Measurements from ENCODE around the gene SEMA4G. TPM values are rescaled to one million over a fixed set of nuclear protein-coding genes. Genes with fewer than 3 reads are reported as not detected.

Gene SEMA4G
- polyA plus RNA-seq, 1 donor from 2014 or later = not detected

DNA sequence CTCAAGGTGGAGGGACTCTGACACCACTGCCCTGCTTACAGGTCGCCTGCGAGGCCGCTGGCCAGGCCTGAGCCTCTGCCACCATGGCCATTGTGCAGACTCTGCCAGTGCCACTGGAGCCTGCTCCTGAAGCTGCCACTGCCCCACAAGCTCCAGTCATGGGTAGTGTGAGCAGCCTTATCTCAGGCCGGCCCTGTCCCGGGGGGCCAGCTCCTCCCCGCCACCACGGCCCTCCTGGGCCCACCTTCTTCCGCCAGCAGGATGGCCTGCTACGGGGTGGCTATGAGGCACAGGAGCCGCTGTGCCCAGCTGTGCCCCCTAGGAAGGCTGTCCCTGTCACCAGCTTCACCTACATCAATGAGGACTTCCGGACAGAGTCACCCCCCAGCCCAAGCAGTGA lies 33.2 kb downstream of the SEMA4G start:
- no peak overlapping the region for H3K27ac Mint-ChIP-seq
- no peaks in the 10 kb centered on the region for H3K36me3 Mint-ChIP-seq
- H3K4me3 Mint-ChIP-seq = peak overlapping the region in 1 of 4 donors; percentile 28
- H3K9me3 Mint-ChIP-seq = no peaks in the 10 kb centered on the region
- no peaks in the 10 kb centered on the region for H3K27me3 Mint-ChIP-seq
- peaks cover 9 to 10% (median 9%) of the 10 kb centered on the region in 3 donors for H3K4me1 Mint-ChIP-seq

DNA sequence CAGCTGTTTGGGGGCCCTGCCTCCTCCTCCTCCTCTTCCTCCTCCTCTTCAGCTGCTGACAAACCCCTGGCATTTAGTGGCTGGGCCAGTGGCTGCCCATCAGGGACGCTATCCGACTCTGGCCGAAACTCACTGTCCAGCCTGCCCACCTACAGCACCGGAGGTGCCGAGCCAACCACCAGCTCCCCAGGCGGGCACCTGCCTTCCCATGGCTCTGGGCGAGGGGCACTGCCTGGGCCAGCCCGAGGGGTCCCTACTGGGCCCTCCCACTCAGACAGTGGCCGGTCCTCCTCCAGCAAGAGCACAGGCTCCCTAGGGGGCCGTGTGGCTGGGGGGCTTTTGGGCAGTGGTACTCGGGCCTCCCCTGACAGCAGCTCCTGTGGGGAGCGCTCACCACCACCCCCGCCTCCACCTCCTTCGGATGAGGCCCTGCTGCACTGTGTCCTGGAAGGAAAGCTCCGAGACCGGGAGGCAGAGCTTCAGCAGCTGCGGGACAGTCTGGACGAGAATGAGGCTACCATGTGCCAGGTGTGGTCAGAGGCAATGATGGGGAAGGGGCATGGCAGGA lies 34.4 kb downstream of the SEMA4G start:
- Mint-ChIP-seq H3K36me3 (no peaks in the 10 kb centered on the region), H3K4me1 (peaks cover 6% of the 10 kb centered on the region in 3 donors), H3K27me3 (no peaks in the 10 kb centered on the region), H3K9me3 (no peaks in the 10 kb centered on the region), H3K4me3 (no peak overlapping the region), H3K27ac (no peak overlapping the region)

DNA sequence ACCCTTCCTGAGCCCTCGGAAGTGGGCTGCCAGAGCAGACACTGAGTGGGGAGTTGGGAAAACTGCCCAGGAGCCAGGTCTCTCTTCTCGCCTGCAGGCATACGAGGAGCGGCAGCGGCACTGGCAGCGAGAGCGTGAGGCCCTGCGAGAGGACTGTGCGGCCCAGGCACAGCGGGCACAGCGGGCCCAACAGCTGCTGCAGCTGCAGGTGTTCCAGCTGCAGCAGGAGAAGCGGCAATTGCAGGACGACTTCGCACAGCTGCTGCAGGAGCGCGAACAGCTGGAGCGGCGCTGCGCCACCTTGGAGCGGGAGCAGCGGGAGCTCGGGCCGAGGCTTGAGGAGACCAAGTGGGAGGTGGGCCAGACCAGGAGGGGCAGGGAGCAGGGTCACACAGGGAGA lies 36.1 kb downstream of the SEMA4G start:
- H3K27ac Mint-ChIP-seq = no peak overlapping the region
- no peaks in the 10 kb centered on the region for H3K9me3 Mint-ChIP-seq
- H3K27me3 Mint-ChIP-seq = no peaks in the 10 kb centered on the region
- H3K4me1 Mint-ChIP-seq = peaks cover 3 to 5% (median 4%) of the 10 kb centered on the region in 3 donors
- no peaks in the 10 kb centered on the region for H3K36me3 Mint-ChIP-seq
- H3K4me3 Mint-ChIP-seq = no peak overlapping the region

DNA sequence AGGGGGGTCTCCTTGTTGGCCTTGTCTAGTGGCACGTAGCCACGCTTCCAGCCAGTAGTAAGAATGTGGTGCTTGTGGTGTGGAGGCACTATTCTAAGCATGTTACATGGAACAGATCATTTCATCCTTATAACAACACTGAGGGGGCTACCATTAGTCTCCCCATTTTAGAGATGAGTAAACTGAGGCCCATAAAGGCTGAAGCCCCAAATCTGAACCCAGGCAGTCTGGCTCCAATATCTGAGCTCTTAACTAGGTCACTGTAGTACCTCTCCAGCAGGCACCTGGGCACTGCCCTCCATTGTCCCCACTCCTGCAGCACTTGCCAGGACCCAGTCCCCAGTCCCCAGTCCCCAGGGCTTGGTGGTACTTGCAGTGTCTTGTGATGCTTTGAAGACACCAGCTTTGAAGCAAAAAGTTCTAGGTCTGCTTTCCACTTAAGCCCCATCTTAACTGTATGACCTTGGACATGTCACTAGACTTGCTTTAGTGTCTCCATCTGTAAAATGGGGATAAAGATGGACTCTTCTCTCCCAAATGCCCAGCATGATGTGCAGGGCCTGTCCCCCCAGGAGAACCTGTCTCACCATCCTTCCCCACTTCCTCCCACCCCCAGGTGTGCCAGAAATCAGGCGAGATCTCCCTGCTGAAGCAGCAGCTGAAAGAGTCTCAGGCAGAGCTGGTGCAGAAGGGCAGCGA lies 36.7 kb downstream of the SEMA4G start:
- H3K4me1 Mint-ChIP-seq = peaks cover under 1 to 3% (median 3%) of the 10 kb centered on the region in 3 donors
- no peak overlapping the region for H3K27ac Mint-ChIP-seq
- H3K9me3 Mint-ChIP-seq = no peaks in the 10 kb centered on the region

DNA sequence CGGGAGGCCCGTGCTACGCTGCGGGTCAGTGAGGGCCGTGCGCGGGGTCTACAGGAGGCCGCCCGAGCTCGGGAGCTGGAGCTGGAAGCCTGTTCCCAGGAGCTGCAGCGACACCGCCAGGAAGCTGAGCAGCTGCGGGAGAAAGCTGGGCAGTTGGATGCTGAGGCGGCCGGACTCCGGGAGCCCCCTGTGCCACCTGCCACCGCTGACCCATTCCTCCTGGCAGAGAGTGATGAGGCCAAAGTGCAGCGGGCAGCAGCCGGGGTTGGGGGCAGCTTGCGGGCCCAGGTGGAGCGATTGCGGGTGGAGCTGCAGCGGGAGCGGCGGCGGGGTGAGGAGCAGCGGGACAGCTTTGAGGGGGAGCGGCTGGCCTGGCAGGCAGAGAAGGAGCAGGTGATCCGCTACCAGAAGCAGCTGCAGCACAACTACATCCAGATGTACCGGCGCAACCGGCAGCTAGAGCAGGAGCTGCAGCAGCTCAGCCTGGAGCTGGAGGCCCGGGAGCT lies 37.3 kb downstream of the SEMA4G start:
- Mint-ChIP-seq H3K36me3 (no peaks in the 10 kb centered on the region), H3K9me3 (no peaks in the 10 kb centered on the region), H3K4me3 (no peak overlapping the region), H3K27me3 (no peaks in the 10 kb centered on the region), H3K4me1 (no peaks in the 10 kb centered on the region), H3K27ac (no peak overlapping the region)

More for the DNA sequence above, 36.7 kb downstream of the SEMA4G start:
- no peaks in the 10 kb centered on the region for H3K36me3 Mint-ChIP-seq
- no peaks in the 10 kb centered on the region for H3K27me3 Mint-ChIP-seq
- H3K4me3 Mint-ChIP-seq = no peak overlapping the region

DNA sequence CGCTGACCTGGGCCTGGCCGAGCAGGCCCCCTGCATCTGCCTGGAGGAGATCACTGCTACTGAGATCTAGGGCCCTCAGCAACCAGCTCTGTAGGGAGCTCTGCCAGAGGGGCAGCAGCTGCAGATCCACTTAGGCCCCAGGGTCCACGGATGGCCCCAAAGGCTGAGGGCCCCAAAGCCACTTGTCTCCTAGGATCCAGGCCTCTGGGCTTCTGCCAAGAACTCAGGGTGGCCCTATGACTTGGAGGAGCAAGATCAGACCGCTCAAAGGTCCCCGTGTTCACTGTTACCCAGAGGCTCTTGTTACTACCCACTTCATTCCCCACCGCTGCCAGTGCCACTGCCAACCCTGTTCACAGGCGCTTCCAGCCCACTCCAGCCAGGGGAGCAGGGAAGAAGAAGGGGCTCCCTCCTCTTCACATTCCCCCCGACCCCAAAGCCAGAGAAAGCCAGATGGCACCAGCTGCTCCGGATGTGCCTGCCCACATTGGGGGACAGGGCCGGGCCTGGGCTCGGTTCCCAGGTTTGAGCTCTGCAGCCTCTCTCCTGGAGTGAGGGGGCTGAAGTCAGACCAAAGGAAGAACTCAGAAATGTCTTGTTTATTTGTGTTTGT lies 37.9 kb downstream of the SEMA4G start:
- no peaks in the 10 kb centered on the region for H3K27me3 Mint-ChIP-seq
- H3K9me3 Mint-ChIP-seq = no peaks in the 10 kb centered on the region
- H3K4me3 Mint-ChIP-seq = no peak overlapping the region
- H3K27ac Mint-ChIP-seq = no peak overlapping the region
- H3K4me1 Mint-ChIP-seq = no peaks in the 10 kb centered on the region
- no peaks in the 10 kb centered on the region for H3K36me3 Mint-ChIP-seq

DNA sequence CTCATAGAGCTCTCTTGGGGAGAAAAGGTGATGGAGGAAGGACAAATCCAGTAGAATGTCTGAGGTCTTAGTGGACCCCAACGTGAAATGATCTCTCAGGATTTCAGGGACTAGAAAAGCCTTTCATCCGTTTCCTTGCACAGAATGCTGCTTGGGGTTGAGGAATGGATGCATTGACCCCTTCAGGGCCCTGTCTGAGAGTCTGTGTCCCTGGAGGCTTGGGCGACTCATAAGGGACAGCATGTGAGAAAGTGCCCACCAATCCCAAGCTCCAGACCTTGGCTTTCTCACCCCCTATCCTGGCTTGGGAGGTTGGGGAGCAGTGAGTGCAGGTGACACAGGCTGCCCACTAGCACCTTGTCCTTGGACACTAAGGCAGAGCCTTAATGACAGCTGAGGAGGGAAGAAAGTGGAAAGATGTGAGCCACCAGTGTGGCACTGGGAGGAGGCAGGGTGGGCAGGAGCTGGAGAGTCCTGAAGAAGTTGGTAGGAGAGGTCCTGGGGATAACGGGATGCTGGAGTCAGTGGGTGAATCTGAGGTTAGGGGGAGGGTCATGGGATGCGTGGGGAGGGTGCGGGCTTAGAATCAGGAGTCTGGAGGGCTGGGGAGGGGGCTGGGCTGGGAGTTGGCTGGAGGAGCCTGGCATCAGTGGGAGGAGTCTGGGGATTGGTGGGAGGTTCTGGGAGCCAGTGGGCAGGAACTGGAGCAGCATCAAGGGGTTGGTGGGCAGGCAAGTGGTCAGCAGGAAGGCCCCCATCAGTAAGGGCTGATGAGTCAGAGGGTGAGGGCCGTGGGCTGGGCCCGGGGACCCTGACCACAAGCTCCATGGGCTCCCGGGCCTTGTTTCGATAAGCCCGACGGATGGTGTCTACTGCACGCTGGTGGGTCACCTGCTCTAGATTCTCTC lies 38.9 kb downstream of the SEMA4G start:
- H3K4me3 Mint-ChIP-seq = no peak overlapping the region
- peaks cover 0 to 5% (median 3%) of the 10 kb centered on the region in 3 donors for H3K4me1 Mint-ChIP-seq
- peaks cover under 1% of the 10 kb centered on the region for H3K27me3 Mint-ChIP-seq
- no peaks in the 10 kb centered on the region for H3K36me3 Mint-ChIP-seq
- no peaks in the 10 kb centered on the region for H3K9me3 Mint-ChIP-seq
- H3K27ac Mint-ChIP-seq = no peak overlapping the region

DNA sequence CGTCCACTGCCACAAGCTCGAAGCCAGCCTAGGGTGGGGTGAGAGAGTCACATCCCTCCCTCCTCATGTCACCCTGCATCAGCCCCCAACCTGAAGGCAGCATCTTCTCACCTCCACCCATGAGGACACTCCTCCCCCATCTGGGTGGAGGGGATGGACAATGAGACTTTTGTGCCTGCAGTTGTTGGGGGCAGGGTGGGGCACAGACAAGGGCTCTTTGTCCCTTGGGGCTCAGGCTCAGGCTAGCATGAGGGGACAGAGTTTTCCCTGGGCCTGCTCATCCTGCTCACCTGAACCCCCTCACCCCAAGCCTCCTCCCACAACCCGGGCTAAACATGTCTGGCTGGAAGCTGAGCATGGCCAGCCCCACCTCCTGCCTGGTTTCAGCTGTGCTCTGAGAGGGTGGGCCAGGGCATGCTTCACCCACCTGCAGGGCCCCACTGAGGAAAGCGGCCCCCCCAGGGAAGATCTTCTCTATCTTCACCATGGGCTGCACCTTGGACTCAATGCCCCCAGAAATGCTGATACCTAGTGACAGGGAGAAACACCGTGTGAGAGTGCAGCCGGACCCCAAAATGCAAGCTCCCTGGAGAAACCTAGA lies 39.6 kb downstream of the SEMA4G start:
- H3K9me3 Mint-ChIP-seq = no peaks in the 10 kb centered on the region
- H3K27me3 Mint-ChIP-seq = peaks cover 3% of the 10 kb centered on the region
- H3K27ac Mint-ChIP-seq = peak overlapping the region in 1 of 3 donors; percentile 77
- H3K36me3 Mint-ChIP-seq = no peaks in the 10 kb centered on the region
- peaks cover 0 to 7% (median 4%) of the 10 kb centered on the region in 3 donors for H3K4me1 Mint-ChIP-seq
- H3K4me3 Mint-ChIP-seq = no peak overlapping the region

DNA sequence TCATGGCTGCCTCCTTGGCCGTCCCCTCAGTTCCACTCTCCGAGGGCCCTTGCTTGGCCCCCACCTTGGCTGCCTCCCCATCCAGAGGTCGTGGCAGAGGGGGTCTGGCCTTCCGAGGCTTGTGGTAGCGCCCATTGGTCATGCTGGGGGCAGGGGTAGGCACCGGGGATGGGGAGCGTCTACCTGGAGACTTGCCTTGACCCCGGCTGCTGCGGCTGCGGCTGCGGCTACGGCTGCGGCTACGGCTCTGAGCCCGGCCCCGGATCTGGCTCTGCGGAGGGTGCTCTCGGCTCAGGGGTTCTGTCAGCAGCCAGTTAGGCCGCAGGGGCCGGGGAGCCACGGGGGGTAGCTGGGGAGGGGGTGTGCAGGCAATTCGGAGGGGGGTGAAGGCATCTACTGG lies 41.0 kb downstream of the SEMA4G start:
- Mint-ChIP-seq H3K27ac (no peak overlapping the region), H3K36me3 (no peaks in the 10 kb centered on the region), H3K9me3 (no peaks in the 10 kb centered on the region), H3K4me3 (no peak overlapping the region), H3K4me1 (peaks cover 0 to 10% (median 6%) of the 10 kb centered on the region in 3 donors), H3K27me3 (peaks cover 6% of the 10 kb centered on the region)

DNA sequence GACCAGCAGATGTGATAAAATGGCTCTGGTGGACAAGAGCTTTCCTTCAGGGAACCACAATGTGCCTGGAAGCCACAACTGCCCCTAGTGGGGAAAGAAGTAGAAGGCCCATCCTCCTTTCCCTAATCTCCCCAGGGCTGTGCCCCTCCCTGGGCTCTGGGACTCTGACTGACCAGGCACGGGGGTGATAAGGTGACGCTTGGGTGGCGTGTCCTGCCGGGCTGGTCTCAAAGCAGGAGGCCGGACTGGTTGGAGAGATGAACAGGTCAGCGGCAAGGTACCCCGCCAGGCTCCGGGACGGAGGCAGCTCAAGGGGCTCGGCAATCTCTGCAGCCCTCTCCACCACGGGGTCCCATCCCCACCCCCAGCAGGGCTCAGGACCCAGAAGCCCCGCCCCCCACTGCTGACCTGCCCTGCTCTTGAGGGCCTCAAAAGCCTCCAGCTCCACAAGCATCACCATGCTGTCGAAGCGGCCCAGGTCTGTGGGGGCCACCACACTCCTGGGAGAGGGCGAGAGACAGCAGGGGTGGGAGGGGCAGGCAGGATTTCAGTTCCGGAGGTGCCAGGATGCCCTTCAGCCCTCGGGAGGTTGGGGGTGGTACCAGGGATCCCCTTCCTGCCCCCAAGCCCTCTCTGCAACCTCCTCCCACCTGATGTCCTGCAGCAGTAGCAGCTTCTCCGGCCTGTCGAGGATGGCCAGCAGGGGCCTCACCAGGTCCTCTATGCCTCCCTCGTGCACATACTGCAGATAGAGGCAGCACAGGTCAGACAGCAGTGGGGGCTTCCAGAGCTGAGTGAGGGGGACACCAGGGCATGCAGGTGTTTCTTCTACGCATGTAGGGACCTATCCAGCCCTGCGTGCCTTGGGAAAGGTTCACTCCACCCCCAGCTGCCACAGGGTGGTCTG lies 42.5 kb downstream of the SEMA4G start:
- H3K27me3 Mint-ChIP-seq = peaks cover 13% of the 10 kb centered on the region
- no peak overlapping the region for H3K27ac Mint-ChIP-seq
- H3K4me1 Mint-ChIP-seq = peaks cover 0 to 10% (median 6%) of the 10 kb centered on the region in 3 donors
- no peak overlapping the region for H3K4me3 Mint-ChIP-seq
- H3K9me3 Mint-ChIP-seq = no peaks in the 10 kb centered on the region
- H3K36me3 Mint-ChIP-seq = no peaks in the 10 kb centered on the region

DNA sequence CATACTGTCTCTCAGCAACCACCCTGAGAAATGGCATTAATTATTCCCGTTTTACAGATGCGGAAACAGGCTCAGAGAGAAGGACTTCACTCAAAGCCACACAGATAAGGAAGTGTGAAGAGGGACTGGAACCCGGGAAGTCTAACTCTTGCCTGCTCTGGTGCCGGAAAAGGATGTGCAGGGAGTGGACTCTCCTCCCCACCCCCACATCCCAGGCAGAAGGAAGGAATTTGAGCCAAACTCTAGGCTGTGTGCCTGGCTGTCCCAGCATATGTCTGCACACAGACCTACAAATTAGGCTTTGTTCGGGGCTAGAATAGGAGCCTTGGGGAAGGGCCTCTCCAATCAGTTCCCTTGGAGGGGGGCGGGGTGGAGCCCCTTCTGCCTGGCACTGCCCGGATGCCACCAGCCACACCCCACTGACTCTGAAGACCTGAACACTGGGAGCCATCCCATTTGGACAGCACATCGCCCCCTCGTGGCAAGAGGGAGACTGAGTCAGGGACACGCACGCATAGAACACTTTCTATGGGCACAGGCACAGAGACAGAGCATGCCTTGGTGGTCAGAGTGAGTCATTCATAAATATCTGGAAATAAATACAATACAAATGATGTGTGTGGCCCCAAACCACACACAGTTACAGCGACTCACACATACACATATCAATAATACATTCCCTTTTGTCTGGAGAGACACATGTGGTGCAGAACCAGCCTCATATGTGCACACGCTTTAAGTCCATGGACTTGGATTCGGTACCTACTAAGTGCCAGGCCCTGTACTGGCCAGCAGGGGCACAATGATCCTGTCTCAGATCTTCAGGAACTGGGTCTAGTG lies 43.4 kb downstream of the SEMA4G start:
- Mint-ChIP-seq H3K4me3 (no peak overlapping the region), H3K27ac (peak overlapping the region in 1 of 3 donors; percentile 90), H3K9me3 (no peaks in the 10 kb centered on the region), H3K27me3 (peaks cover 21% of the 10 kb centered on the region), H3K4me1 (peaks cover 0 to 10% (median 6%) of the 10 kb centered on the region in 3 donors), H3K36me3 (no peaks in the 10 kb centered on the region)

DNA sequence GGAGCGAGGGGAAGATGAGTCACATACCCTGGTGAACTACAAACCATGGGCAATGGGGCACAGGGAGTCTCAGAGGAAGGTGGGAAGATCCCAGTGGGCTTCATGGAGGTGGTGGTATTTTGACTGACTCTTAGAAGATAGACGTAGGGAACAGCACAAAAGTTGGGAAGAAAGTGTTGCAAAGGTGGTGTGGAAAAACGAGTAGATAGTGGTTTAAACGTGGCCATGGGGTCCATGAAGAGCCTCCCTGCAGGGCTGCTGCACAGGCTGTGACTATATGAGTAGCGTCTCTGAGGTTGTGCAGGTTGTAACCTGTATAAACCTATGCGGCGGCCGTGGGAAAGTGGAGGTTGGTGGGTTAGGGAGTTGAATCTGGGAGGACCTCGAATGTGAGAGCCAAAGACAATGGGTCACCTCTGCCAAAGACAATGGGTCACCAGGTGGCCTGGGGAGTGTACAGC lies 44.1 kb downstream of the SEMA4G start:
- Mint-ChIP-seq H3K27ac (peak overlapping the region in 1 of 3 donors; percentile 90), H3K4me1 (peaks cover 3 to 12% (median 8%) of the 10 kb centered on the region in 3 donors), H3K4me3 (no peak overlapping the region), H3K27me3 (peaks cover 26% of the 10 kb centered on the region), H3K36me3 (no peaks in the 10 kb centered on the region), H3K9me3 (no peaks in the 10 kb centered on the region)

All from IgD-negative memory B cell (primary cell).